Mesenchymal stem cell (in vitro differentiated cells and primary cell): ENCODE measurements around the gene MDH1. TPM values are rescaled to one million over a fixed set of nuclear protein-coding genes. Genes with fewer than 3 reads are reported as not detected.

Source experiments
- DNase-seq: peaks from one replicate; pipeline ENCODE4 v3.0.0-alpha.2; 2013
- H2AFZ ChIP-seq: one replicate; pipeline ENCODE4 v1.6.1; 2013; ENCODE audit warnings: low read depth, mild to moderate bottlenecking, control low read depth, inconsistent platforms, low read length, moderate library complexity
- H2AK5ac ChIP-seq: 2 replicates; pipeline ENCODE4 v1.6.1; 2013; ENCODE audit warnings: low read length, moderate library complexity, mild to moderate bottlenecking, inconsistent platforms; ENCODE audit not compliant: severe bottlenecking
- H2BK120ac ChIP-seq: one replicate; pipeline ENCODE4 v1.6.1; 2013; ENCODE audit warnings: low read depth, mild to moderate bottlenecking, inconsistent platforms, low read length, moderate library complexity
- H2BK12ac ChIP-seq, 2 experiments: one replicate each; pipeline ENCODE4 v1.6.1; 2013; ENCODE audit warnings: inconsistent platforms in 2 of 2, low read length in 2 of 2, mild to moderate bottlenecking in 2 of 2, moderate library complexity in 2 of 2, control low read depth in 1 of 2
- H2BK15ac ChIP-seq: one replicate; pipeline ENCODE4 v1.6.1; 2013; ENCODE audit warnings: mild to moderate bottlenecking, low read depth, inconsistent platforms; ENCODE audit not compliant: poor library complexity, severe bottlenecking
- H2BK5ac ChIP-seq: 2 replicates; pipeline ENCODE4 v1.6.1; 2013; ENCODE audit warnings: low read depth, mild to moderate bottlenecking, low read length, control low read depth, inconsistent platforms; ENCODE audit not compliant: poor library complexity, severe bottlenecking
- H3K14ac ChIP-seq, 2 experiments: one replicate each; pipeline ENCODE4 v1.6.1; 2013; ENCODE audit warnings: inconsistent platforms in 2 of 2, low read length in 2 of 2, control low read depth in 1 of 2, mild to moderate bottlenecking in 1 of 2, moderate library complexity in 1 of 2
- H3K18ac ChIP-seq, 2 experiments: one replicate each; pipeline ENCODE4 v1.6.1; 2013; ENCODE audit warnings: inconsistent platforms in 2 of 2, low read length in 2 of 2, control low read depth in 1 of 2, low read depth in 1 of 2, mild to moderate bottlenecking in 1 of 2
- H3K23ac ChIP-seq, 2 experiments: one replicate each; pipeline ENCODE4 v1.6.1; 2013; ENCODE audit warnings: inconsistent platforms in 2 of 2, low read length in 2 of 2, mild to moderate bottlenecking in 2 of 2, moderate library complexity in 2 of 2, control low read depth in 1 of 2
- H3K27ac ChIP-seq: 2 replicates; pipeline ENCODE4 v1.5.1; 2013; ENCODE audit warnings: mild to moderate bottlenecking, moderate library complexity, low read length, control low read depth, inconsistent platforms; ENCODE audit not compliant: poor library complexity, severe bottlenecking
- H3K27me3 ChIP-seq, 2 experiments: 2 replicates each; pipeline versions ENCODE4 v1.6.1 to v1.7.0; 2013; ENCODE audit warnings: low read length in 2 of 2, mild to moderate bottlenecking in 2 of 2, moderate library complexity in 2 of 2, control low read depth in 1 of 2, inconsistent platforms in 1 of 2; ENCODE audit not compliant: control insufficient read depth in 1 of 2, insufficient read depth in 1 of 2
- H3K36me3 ChIP-seq, 2 experiments: 2 replicates each; pipeline versions ENCODE4 v1.6.1 to v1.7.0; 2013; ENCODE audit warnings: low read length in 2 of 2, control low read depth in 1 of 2, inconsistent platforms in 1 of 2, low read depth in 1 of 2, mild to moderate bottlenecking in 1 of 2; ENCODE audit not compliant: insufficient read depth in 2 of 2, control insufficient read depth in 1 of 2
- H3K4ac ChIP-seq, 2 experiments: one replicate each; pipeline ENCODE4 v1.6.1; 2013; ENCODE audit warnings: inconsistent platforms in 2 of 2, low read length in 2 of 2, mild to moderate bottlenecking in 2 of 2, moderate library complexity in 2 of 2, control low read depth in 1 of 2, low read depth in 1 of 2
- H3K4me1 ChIP-seq: 2 replicates; pipeline ENCODE4 v1.6.1; 2013; ENCODE audit warnings: low read depth, low read length, control low read depth; ENCODE audit not compliant: control insufficient read depth, insufficient read depth
- H3K4me2 ChIP-seq: 2 replicates; pipeline ENCODE4 v1.6.1; 2013; ENCODE audit warnings: low read length, mild to moderate bottlenecking, inconsistent platforms; ENCODE audit not compliant: poor library complexity, severe bottlenecking
- H3K4me3 ChIP-seq, 2 experiments: 2 replicates each; pipeline versions ENCODE4 v1.5.1 to v1.7.0; 2013; ENCODE audit warnings: low read length in 2 of 2, mild to moderate bottlenecking in 2 of 2, control low read depth in 1 of 2, low read depth in 1 of 2; ENCODE audit not compliant: insufficient read depth in 1 of 2
- H3K79me1 ChIP-seq: replicated peaks from 2 replicates; pipeline ENCODE4 v1.6.1; 2013; ENCODE audit warnings: mild to moderate bottlenecking, control low read depth, low read length, inconsistent platforms; ENCODE audit not compliant: poor library complexity, severe bottlenecking
- H3K9ac ChIP-seq: 2 replicates; pipeline ENCODE4 v1.7.0; 2013; ENCODE audit warnings: mild to moderate bottlenecking, low read length, moderate library complexity
- H3K9me3 ChIP-seq: 2 replicates; pipeline ENCODE4 v1.7.0; 2013; ENCODE audit warnings: mild to moderate bottlenecking, low read length; ENCODE audit not compliant: control insufficient read depth
- H4K8ac ChIP-seq: one replicate; pipeline ENCODE4 v1.6.1; 2013; ENCODE audit warnings: inconsistent platforms, mild to moderate bottlenecking, low read length, moderate library complexity
- H4K91ac ChIP-seq: one replicate; pipeline ENCODE4 v1.6.1; 2013; ENCODE audit warnings: mild to moderate bottlenecking, low read length, inconsistent platforms
- WGBS: methylation state at CpG from one replicate; pipeline ENCODE4 v1.1.7; 2013; ENCODE audit warnings: mixed read lengths; 5-methylcytosine and 5-hydroxymethylcytosine counted together
- polyA plus RNA-seq, 2 experiments: library from polyadenylated mRNA; stranded (reverse); fragments of 200-250 nt; gene quantifications; one replicate each; pipeline ENCODE4 v1.2.3, GENCODE V29; 2013

Gene MDH1
- 155 TPM for polyA plus RNA-seq (2013, experiment 1 of 2)
- 171 TPM for polyA plus RNA-seq (2013, experiment 2 of 2)

DNA sequence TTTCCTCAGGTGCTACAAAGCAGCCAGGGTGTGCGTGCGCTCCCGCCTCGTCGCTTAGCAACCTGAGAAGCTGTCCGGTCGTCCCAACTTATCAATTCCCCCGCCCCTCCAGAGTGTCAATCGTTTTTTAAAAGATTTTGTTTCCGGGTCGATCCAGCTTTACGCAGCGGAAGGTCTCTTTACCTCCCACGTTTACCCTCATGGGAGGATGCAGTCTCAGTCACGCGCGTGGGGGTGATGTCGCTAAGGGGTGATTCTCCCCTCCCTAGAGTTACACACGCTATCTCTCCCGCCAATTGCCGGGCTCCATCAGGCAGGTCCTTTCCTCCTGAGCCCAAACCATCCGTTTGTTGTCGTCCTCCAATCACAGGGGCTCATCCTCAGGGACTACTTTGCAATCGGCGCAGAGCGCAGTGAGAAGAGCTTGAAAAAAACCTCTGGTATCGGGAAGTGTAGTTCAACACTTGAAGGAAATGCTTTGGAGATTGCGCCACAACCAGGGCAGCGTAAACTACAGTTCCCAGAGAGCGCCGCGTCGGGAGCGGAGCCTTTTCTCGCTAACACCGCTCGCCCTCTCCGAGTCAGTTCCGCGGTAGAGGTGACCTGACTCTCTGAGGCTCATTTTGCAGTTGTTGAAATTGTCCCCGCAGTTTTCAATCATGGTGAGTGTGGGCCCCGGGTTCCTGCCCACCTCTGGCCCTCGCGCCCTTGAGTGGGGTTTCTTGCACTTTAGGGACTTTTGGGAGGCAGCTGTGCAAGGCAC, at the start of gene MDH1, which contains the start of gene WDPCP:
MDH1 (plus strand) TSS at position 579 of the 763 bp plus-strand sequence; CDS start at position 660, 81 bp downstream.
WDPCP (minus strand) TSS at position 93 of the 763 bp plus-strand sequence. CDS start 206 bp downstream, outside the sequence.
- peak within 1 kb of the TSS; percentile 64 for H2BK120ac ChIP-seq
- peaks cover 20% of the 10 kb centered on the region for H3K79me1 ChIP-seq
- peak within 1 kb of the TSS in 1 of 2 experiments; percentile 81 for H3K18ac ChIP-seq
- peak within 1 kb of the TSS in 1 of 2 experiments; percentile 43 for H3K14ac ChIP-seq
- H3K4me3 ChIP-seq: peak within 1 kb of the TSS; percentile 91 to 97
- H2AFZ ChIP-seq: peak within 1 kb of the TSS; percentile 87
- peak; percentile 100 for DNase-seq
- under 1% methylated on average over 40 of the region's 44 CpGs for WGBS
- H4K8ac ChIP-seq: peak within 1 kb of the TSS; percentile 87
- H3K9ac ChIP-seq: peak within 1 kb of the TSS; percentile 95
- H4K91ac ChIP-seq: peak within 1 kb of the TSS; percentile 78
- peak within 1 kb of the TSS; percentile 42 to 47 for H3K23ac ChIP-seq
- H2BK12ac ChIP-seq: no peak within 1 kb of the TSS
- H2BK5ac ChIP-seq: peak within 1 kb of the TSS; percentile 33
- H3K4me1 ChIP-seq: no peaks in the 10 kb centered on the region
- no peak within 1 kb of the TSS for H2AK5ac ChIP-seq
- H3K36me3 ChIP-seq: peaks cover 0 to 20% of the 10 kb centered on the region in 2 experiments
- peak within 1 kb of the TSS; percentile 76 for H3K27ac ChIP-seq
- peak within 1 kb of the TSS in 1 of 2 experiments; percentile 46 for H3K4ac ChIP-seq
- peak within 1 kb of the TSS; percentile 77 for H2BK15ac ChIP-seq
- peak within 1 kb of the TSS; percentile 96 for H3K4me2 ChIP-seq
- no peaks in the 10 kb centered on the region for H3K27me3 ChIP-seq
- no peaks in the 10 kb centered on the region for H3K9me3 ChIP-seq

- no peak overlapping the region for H2AK5ac ChIP-seq
- WGBS: over 99% methylated on average over 3 of the region's 6 CpGs
- H3K18ac ChIP-seq: no peak overlapping the region
- no peaks in the 10 kb centered on the region for H3K36me3 ChIP-seq
- no peak overlapping the region for H4K91ac ChIP-seq
- H3K27ac ChIP-seq: no peak overlapping the region
- H3K4me3 ChIP-seq: no peak overlapping the region
- H3K27me3 ChIP-seq: no peaks in the 10 kb centered on the region
- H4K8ac ChIP-seq: no peak overlapping the region
- H3K4me2 ChIP-seq: no peak overlapping the region
- no peak overlapping the region for H2AFZ ChIP-seq
- H3K14ac ChIP-seq: no peak overlapping the region
- no peak for DNase-seq
- no peaks in the 10 kb centered on the region for H3K9me3 ChIP-seq
- H3K4me1 ChIP-seq: no peaks in the 10 kb centered on the region
- no peak overlapping the region for H3K23ac ChIP-seq
- H3K79me1 ChIP-seq: peaks cover 6% of the 10 kb centered on the region
- no peak overlapping the region for H2BK15ac ChIP-seq
- H2BK120ac ChIP-seq: no peak overlapping the region
- H2BK12ac ChIP-seq: no peak overlapping the region
- H2BK5ac ChIP-seq: no peak overlapping the region
- H3K4ac ChIP-seq: no peak overlapping the region
- no peak overlapping the region for H3K9ac ChIP-seq
Measured at GRCh38 chr2:63539416-63540162, 49.2 kb upstream of the MDH1 start.

DNA sequence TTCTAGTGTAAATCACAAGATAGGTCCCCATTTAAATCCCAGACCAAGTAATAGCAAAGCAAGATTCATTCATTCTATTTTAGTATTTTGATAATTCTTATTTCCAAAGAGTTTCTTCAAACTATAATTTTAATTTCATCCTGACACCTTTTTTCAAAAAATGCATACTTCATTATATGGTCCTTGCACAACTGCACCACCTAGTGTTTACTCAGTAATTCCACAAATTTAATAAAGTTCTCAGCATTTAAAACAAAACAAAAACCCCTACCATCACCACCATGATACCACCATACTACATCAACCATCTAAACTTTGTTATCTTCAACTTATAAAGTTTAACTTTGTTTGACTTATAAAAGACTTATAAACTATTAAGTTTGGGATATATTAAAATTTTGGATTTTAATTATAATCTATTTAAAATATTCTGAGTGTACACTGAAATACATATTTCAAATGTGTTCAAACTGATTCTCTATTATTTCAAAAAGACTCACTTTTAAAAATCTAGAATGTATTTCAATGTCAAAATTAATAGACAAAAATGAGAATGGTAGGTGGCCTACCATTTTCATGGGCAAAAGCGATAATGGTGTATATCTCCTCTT, 44.6 kb upstream of the MDH1 start:
- H2BK12ac ChIP-seq: no peak overlapping the region
- DNase-seq: peak; percentile 6
- no peak overlapping the region for H2AK5ac ChIP-seq
- peaks cover 7% of the 10 kb centered on the region for H3K79me1 ChIP-seq
- H3K36me3 ChIP-seq: no peaks in the 10 kb centered on the region
- no peak overlapping the region for H3K4me3 ChIP-seq
- H3K27me3 ChIP-seq: no peaks in the 10 kb centered on the region
- WGBS: 100% methylated on average over 1 of the region's 1 CpG
- H3K9me3 ChIP-seq: no peaks in the 10 kb centered on the region
- H3K27ac ChIP-seq: no peak overlapping the region
- no peak overlapping the region for H2BK15ac ChIP-seq
- no peak overlapping the region for H3K23ac ChIP-seq
- no peak overlapping the region for H4K91ac ChIP-seq
- H2BK120ac ChIP-seq: no peak overlapping the region
- no peak overlapping the region for H3K14ac ChIP-seq
- H3K18ac ChIP-seq: no peak overlapping the region
- no peaks in the 10 kb centered on the region for H3K4me1 ChIP-seq
- no peak overlapping the region for H4K8ac ChIP-seq
- H3K9ac ChIP-seq: no peak overlapping the region
- H2AFZ ChIP-seq: no peak overlapping the region
- no peak overlapping the region for H3K4me2 ChIP-seq
- H3K4ac ChIP-seq: no peak overlapping the region
- H2BK5ac ChIP-seq: no peak overlapping the region

DNA sequence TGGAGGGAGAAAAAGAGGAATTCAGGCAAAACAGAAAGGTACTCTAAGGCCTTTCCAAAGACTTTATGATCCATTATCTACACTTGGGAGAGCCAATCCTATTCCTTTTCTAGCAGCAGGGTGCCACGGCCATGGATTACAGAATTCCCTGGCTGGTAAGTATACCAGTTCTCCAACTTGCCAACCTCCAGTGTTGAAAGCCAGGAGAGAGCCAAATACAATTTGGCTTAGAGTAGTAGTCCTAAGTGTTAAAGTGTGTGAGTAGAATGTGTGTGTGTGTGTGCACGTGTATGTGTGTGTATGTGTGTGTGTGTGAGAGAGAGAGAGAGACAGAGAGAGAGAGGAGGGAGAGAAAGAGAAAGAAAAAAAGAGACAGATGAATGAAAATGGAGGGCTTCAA, 43.7 kb upstream of the MDH1 start:
- H2AFZ ChIP-seq: no peak overlapping the region
- no peak overlapping the region for H3K9ac ChIP-seq
- no peak overlapping the region for H4K8ac ChIP-seq
- no peak overlapping the region for H3K14ac ChIP-seq
- H4K91ac ChIP-seq: no peak overlapping the region
- H3K4me1 ChIP-seq: no peaks in the 10 kb centered on the region
- no peaks in the 10 kb centered on the region for H3K27me3 ChIP-seq
- no peak overlapping the region for H2BK120ac ChIP-seq
- WGBS: 82% methylated on average over 2 of the region's 2 CpGs
- H3K27ac ChIP-seq: no peak overlapping the region
- H3K4me3 ChIP-seq: no peak overlapping the region
- H3K9me3 ChIP-seq: no peaks in the 10 kb centered on the region
- H3K36me3 ChIP-seq: no peaks in the 10 kb centered on the region
- no peak overlapping the region for H3K18ac ChIP-seq
- no peak overlapping the region for H3K4ac ChIP-seq
- H2BK12ac ChIP-seq: no peak overlapping the region
- no peak overlapping the region for H3K23ac ChIP-seq
- no peak overlapping the region for H2BK15ac ChIP-seq
- no peak overlapping the region for H2BK5ac ChIP-seq
- no peak overlapping the region for H2AK5ac ChIP-seq
- no peak overlapping the region for H3K4me2 ChIP-seq
- no peak for DNase-seq
- H3K79me1 ChIP-seq: peaks cover 5% of the 10 kb centered on the region
